HG03342 (cell line): ENCODE data around the gene NFE2L3.
"Not testable (repeated sequence)": the region's sequence is repeated elsewhere in the genome, so short reads cannot be mapped to it uniquely, and the experiment has no call there.

Experiments used
- ATAC-seq: cut with Tn5 transposase; IDR thresholded peaks from one replicate; pipeline ENCODE4 v1.9.1; 2021; ENCODE audit warnings: mild to moderate bottlenecking, moderate library complexity; ENCODE audit not compliant: unreplicated experiment

The NFE2L3 gene, protein sequence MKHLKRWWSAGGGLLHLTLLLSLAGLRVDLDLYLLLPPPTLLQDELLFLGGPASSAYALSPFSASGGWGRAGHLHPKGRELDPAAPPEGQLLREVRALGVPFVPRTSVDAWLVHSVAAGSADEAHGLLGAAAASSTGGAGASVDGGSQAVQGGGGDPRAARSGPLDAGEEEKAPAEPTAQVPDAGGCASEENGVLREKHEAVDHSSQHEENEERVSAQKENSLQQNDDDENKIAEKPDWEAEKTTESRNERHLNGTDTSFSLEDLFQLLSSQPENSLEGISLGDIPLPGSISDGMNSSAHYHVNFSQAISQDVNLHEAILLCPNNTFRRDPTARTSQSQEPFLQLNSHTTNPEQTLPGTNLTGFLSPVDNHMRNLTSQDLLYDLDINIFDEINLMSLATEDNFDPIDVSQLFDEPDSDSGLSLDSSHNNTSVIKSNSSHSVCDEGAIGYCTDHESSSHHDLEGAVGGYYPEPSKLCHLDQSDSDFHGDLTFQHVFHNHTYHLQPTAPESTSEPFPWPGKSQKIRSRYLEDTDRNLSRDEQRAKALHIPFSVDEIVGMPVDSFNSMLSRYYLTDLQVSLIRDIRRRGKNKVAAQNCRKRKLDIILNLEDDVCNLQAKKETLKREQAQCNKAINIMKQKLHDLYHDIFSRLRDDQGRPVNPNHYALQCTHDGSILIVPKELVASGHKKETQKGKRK

GRCh38 chr7:26151953-26152781 lies at the start of gene NFE2L3:
Gene NFE2L3 (plus strand): TSS chr7:26152198. CDS start chr7:26152499, 301 bp downstream.
- peak; percentile 71 for ATAC-seq

GRCh38 chr7:26103596-26103995 lies 48.4 kb upstream of the NFE2L3 start:
- ATAC-seq, result no peak

DNA sequence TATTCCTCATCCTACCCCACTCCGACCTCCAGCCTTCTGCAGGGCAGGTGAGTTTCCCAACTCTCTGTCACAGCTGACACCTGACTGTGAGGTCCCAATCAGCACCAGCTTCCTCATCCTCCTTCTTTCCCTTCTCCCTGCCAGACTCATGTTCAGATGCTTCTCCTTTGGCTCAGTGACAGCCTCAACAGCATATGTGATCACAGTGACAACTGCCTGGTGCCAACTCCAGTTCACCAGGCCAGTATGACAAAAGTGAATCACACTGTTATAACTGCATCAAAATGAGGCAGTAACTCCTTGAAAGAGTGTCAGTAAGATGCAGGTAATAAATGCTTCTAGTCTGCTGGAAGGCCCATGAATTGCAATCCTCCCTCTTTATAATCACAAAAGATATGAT lies 46.8 kb upstream of the NFE2L3 start:
- no peak for ATAC-seq

GRCh38 chr7:26105931-26106330 lies 46.1 kb upstream of the NFE2L3 start:
- no peak for ATAC-seq

GRCh38 chr7:26112203-26112740 lies 39.7 kb upstream of the NFE2L3 start:
- no peak for ATAC-seq

GRCh38 chr7:26115650-26116049 lies 36.3 kb upstream of the NFE2L3 start:
- no peak for ATAC-seq

DNA sequence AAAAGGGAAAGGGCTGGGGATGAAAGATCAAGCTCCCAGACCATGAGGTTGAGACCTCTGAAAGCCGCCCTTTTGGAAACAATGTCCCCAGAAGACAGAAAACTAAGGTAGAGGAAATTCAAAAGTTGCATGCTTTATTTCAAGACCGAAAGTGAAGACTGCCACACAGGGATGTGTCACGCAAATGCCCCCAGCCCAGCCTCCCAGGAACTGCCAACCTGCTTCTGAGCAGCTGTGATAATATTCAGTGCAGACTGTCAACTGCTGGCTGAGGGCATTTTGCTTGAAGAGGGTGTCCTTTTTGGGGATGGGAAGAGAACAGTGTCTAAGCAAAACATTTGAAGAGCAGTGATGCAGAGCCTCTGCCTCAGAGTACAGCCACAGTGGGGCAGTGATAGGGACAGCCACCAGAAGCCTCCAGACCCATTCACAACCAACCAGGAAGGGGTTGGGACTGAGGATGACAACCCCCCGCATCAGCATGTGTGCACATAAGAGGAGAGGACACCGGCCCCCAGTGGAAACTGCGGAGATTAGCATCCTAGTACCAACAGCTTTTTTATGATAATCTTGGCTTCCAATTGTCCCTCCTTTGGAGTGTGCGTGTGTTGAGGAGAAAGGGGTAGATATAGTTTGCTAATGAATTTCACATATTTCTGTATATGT lies 34.7 kb upstream of the NFE2L3 start:
- no peak for ATAC-seq

DNA sequence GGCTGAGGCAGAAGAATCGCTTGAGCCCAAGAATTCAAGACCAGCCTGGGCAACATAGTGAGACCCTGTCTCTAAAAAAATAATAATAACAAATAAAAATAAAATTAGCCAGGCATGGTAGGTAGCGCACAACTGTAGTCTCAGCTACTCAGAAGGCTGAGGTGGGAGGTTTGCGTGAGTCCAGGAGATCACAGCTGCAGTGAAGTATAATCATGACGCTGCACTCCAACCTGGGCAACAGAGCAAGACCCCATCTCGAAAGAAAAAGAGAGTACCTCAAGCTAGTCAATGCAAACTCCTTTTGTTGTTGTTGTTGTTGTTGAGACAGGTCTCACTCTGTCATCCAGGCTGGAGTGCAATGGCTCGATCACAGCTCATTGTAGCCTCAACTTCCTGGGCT lies 34.0 kb upstream of the NFE2L3 start:
- no peak for ATAC-seq

GRCh38 chr7:26122745-26123144 lies 29.3 kb upstream of the NFE2L3 start:
- ATAC-seq, result no peak

- not testable (repeated sequence) for ATAC-seq
Observed at GRCh38 chr7:26124775-26125174, 27.2 kb upstream of the NFE2L3 start.

- ATAC-seq, result no peak
Observed at GRCh38 chr7:26127411-26127810, 24.6 kb upstream of the NFE2L3 start.

DNA sequence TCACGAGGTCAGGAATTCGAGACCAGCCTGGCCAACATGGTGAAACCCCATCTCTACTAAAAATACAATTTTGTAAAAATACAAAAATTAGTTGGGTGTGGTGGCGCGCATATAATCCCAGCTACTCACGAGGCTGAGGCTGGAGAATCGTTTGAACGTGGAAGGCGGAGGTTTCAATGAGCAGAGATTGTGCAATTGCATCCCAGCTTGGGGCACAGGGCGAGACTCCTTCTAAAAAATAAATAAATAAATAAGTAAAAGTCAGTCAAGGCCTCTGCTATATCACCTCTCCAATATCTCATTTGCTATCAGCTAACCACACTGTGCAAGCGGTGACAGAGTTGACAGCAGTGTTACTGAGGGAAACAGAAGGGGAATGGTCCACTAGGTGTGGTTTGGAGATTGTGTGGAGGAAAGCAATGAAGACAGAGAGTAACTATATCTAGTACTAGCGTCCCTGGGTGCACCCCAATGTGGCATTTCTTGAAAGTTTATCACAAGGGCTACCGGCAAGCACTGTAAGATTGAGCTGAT lies 20.9 kb upstream of the NFE2L3 start:
- ATAC-seq, result no peak

DNA sequence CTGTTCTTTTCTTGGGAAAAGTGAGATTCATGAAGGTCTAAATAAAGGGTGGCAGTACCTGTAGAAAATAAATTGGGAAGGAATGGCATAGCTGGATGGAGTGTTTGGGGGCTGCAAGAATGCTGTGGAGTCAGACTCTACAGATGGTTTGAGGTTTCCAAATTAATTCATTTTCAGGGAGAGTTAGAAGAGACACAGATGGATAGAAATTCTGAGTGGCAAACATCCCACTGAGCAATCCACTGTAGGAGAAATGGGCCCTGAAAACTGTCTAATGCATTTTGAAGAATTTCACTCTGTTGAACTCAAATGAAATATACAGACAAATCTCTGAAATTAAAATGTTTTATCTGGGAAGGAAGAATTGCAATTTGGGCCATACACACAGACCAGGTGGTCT lies 16.9 kb upstream of the NFE2L3 start:
- no peak for ATAC-seq

- no peak for ATAC-seq
Observed at GRCh38 chr7:26135551-26135950, 16.4 kb upstream of the NFE2L3 start.

DNA sequence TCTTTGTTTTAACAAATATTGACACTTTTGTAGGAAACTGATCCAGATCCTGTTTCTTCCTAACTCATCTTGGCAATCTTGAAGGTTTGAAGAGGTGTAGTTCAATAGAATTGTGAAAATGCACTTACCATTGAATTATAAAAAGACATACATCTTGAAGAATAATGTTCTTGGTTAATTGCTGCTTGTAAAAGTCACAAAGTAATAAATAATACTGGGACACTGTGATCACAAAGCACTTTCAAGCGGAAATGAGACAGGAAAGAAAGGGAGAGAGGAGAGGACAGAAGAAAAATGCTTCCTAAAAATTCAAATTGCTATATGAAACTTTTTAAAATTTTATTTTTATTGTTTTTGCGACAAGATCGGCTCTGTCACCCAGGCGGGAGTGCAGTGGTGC lies 15.2 kb upstream of the NFE2L3 start:
- ATAC-seq, result no peak

- ATAC-seq, result no peak
Observed at GRCh38 chr7:26140380-26140779, 11.6 kb upstream of the NFE2L3 start.

DNA sequence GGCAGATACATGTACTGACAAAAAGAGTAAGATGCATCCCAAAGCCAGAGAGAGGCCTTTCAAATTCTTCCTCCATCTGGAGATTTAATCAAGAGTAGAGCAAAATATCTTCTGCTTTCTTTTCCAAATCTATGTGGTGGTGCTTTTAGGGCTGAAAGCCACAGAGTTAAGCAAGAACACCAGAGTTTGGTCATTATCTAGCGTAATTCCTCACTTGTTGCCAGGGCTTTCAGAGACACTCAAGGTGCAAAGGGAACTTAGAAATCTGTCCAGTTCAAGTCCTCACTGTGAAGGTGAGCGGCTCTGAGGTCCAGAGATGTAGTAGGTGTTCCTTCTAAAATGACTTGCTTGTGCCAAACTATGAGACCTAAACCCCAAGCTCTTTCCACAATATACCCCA lies 10.9 kb upstream of the NFE2L3 start:
- ATAC-seq, result no peak

DNA sequence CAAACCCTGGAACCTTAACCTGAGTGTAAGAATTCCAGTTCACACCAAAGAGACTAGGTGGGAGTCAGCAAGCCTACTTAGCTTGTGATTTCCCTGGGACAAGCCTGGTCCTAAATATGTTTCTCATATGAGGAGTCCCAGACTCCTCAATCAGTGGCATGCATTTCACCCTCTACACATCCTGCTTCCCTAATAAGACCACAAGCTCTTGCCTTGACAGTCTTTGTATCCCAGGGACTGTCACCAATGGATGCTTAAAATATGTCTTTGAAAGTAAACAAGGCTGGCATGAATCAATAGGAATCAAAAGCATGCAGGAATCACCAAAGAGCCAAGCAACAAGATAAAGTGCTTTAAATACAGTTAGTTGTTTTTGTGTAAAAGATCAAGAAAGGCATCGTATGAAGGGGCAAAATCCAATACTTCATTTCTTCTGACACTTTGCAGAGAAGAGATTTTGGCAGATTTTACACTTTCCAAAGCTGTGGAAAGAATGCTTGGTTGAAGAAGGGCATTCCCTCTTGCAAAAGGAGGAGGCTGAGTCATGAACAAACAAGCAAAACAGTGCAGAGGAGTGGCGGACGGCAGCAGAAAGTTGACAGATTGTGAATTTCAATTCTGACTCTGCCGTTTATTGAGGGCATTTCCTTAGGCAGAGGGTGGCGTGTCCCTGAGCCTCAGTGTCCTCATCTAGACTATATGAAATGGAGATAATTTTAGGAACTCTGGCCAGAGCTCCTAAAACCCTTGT lies 8.5 kb upstream of the NFE2L3 start:
- no peak for ATAC-seq

DNA sequence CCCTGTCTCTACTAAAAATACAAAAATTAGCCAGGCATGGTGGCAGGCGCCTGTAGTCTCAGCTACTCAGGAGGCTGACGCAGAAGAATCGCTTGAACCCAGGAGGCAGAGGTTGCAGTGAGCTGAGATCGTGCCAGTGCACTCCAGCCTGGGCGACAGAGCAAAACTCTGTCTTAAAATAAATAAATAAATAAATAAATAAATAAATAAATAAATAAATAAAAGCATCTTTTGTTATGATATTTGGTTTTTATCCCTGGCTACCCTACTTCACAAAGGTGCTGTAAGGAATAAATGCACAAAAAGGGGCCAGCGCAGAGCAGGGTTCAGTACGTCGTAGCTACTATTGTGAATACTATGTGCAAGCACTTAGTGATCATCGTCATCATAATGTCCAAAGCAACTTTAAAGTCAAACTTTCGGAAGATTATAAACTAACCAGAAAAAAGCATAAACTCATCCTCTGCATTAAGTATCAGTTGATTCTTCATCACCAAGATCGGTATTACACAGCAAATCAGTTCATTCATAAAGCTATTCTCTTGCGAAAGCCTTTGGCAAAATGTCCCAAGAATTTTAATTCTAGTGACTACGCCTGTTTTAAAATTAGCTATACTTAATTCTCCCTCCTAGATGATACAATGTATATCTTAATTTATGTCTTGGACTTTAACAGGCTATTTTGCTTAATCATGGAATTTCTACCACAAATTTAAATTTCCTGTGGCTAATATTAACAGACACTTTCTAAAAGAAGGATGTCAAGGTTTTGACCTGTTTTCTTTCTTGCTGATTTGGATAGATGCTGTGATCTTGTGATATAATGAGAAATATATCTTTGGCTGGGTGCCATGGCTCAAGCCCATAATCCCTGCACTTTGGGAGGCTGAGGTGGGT lies 7.6 kb upstream of the NFE2L3 start:
- no peak for ATAC-seq
